ENCODE measurements around the gene TAX1BP3. TPM values are rescaled to one million over a fixed set of nuclear protein-coding genes. Genes with fewer than 3 reads are reported as not detected.

Gene TAX1BP3
- total and polyA plus RNA-seq, 2 of the 13 experiments (the other 11 are each of a cell fraction or from before 2014, with no cell fraction given) = 16.7 to 45.1 TPM

DNA sequence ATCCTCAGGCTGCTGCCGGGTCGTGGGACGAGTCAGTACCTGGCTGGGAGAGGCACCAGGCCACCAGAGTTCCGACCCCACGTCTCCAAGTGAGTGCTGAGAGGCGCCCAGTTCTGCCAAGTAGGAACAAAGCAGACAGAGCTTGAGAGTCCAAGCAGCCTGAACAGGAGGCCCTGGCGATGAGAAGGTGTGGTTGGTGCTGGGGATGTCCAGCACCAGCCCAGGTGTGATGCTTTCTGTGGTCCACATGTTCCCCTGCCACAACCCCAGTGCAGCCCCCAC is 10.8 kb downstream of the TAX1BP3 start:
- POLR2A ChIA-PET = interaction anchor here (2.1 to 3.4 kb wide), 2 partner anchors 10 to 21 kb away, joined by 6 to 13 read pairs; partner anchors contain the start of genes CTNS and SHPK
- H3K79me2 ChIP-seq (ENCODE audit: insufficient read depth, low read length) = no peaks in the 10 kb centered on the region
- BruUV-seq (replicated peaks) = no TSS peak

More for the DNA sequence above, 10.8 kb downstream of the TAX1BP3 start:
- no peak overlapping the region for H3K9ac ChIP-seq (ENCODE audit: insufficient read depth, low read depth, low read length)
- no peak overlapping the region for H2AFZ ChIP-seq (ENCODE audit: low read length)
- no peaks in the 10 kb centered on the region for H3K27me3 ChIP-seq (ENCODE audit: control insufficient read depth in 1 of 2, insufficient read depth in 2 of 2, low read length in 2 of 2)
- no peak for TF ChIP-seq ZNF235 (CRISPR knock-in tag; IDR thresholded peaks at IDR 0.05; ENCODE audit: borderline replicate concordance)
- no peak for TF ChIP-seq ZBTB7B (CRISPR knock-in tag; IDR thresholded peaks at IDR 0.05)
- no peak for TF ChIP-seq ATM (IDR thresholded peaks at IDR 0.05; ENCODE audit: borderline replicate concordance)
- TF ChIP-seq ZFP82 (CRISPR knock-in tag; IDR thresholded peaks at IDR 0.05; ENCODE audit: borderline replicate concordance) = no peak
- no peak for TF ChIP-seq NCOA1 (CRISPR knock-in tag; IDR thresholded peaks at IDR 0.05)
- TF ChIP-seq ZNF572 (CRISPR knock-in tag; IDR thresholded peaks at IDR 0.05) = no peak
- TF ChIP-seq, protein P1, sequence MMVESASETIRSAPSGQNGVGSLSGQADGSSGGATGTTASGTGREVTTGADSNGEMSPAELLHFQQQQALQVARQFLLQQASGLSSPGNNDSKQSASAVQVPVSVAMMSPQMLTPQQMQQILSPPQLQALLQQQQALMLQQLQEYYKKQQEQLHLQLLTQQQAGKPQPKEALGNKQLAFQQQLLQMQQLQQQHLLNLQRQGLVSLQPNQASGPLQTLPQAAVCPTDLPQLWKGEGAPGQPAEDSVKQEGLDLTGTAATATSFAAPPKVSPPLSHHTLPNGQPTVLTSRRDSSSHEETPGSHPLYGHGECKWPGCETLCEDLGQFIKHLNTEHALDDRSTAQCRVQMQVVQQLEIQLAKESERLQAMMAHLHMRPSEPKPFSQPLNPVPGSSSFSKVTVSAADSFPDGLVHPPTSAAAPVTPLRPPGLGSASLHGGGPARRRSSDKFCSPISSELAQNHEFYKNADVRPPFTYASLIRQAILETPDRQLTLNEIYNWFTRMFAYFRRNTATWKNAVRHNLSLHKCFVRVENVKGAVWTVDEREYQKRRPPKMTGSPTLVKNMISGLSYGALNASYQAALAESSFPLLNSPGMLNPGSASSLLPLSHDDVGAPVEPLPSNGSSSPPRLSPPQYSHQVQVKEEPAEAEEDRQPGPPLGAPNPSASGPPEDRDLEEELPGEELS (CRISPR knock-in tag; IDR thresholded peaks at IDR 0.05) = no peak
- TF ChIP-seq MTA1 (CRISPR knock-in tag; IDR thresholded peaks at IDR 0.05; ENCODE audit: borderline replicate concordance) = no peak
- TF ChIP-seq, protein P2, sequence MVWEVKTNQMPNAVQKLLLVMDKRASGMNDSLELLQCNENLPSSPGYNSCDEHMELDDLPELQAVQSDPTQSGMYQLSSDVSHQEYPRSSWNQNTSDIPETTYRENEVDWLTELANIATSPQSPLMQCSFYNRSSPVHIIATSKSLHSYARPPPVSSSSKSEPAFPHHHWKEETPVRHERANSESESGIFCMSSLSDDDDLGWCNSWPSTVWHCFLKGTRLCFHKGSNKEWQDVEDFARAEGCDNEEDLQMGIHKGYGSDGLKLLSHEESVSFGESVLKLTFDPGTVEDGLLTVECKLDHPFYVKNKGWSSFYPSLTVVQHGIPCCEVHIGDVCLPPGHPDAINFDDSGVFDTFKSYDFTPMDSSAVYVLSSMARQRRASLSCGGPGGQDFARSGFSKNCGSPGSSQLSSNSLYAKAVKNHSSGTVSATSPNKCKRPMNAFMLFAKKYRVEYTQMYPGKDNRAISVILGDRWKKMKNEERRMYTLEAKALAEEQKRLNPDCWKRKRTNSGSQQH (CRISPR knock-in tag; IDR thresholded peaks at IDR 0.05; ENCODE audit: low read depth) = no peak
- no peak for TF ChIP-seq NR3C1 (CRISPR knock-in tag; IDR thresholded peaks at IDR 0.05)
- TF ChIP-seq, protein P3, sequence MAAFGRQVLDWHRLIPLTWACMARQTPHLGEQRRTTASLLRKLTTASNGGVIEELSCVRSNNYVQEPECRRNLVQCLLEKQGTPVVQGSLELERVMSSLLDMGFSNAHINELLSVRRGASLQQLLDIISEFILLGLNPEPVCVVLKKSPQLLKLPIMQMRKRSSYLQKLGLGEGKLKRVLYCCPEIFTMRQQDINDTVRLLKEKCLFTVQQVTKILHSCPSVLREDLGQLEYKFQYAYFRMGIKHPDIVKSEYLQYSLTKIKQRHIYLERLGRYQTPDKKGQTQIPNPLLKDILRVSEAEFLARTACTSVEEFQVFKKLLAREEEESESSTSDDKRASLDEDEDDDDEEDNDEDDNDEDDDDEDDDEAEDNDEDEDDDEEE (CRISPR knock-in tag; IDR thresholded peaks at IDR 0.05) = no peak
- TF ChIP-seq ZNF333 (CRISPR knock-in tag; IDR thresholded peaks at IDR 0.05; ENCODE audit: borderline replicate concordance) = no peak
- TF ChIP-seq NFIB (CRISPR knock-in tag; IDR thresholded peaks at IDR 0.05; ENCODE audit: borderline replicate concordance) = no peak
- no peak for TF ChIP-seq ZKSCAN5 (CRISPR knock-in tag; IDR thresholded peaks at IDR 0.05)
- no peak for TF ChIP-seq MLLT10 (CRISPR knock-in tag; IDR thresholded peaks at IDR 0.05)
- TF ChIP-seq ZNF777 (CRISPR knock-in tag; IDR thresholded peaks at IDR 0.05) = no peak
- no peak for TF ChIP-seq ZNF879 (CRISPR knock-in tag; IDR thresholded peaks at IDR 0.05)
- TF ChIP-seq ZMAT3 (CRISPR knock-in tag; conservative IDR thresholded peaks at IDR 0.05) = no peak
- TF ChIP-seq, protein P4, sequence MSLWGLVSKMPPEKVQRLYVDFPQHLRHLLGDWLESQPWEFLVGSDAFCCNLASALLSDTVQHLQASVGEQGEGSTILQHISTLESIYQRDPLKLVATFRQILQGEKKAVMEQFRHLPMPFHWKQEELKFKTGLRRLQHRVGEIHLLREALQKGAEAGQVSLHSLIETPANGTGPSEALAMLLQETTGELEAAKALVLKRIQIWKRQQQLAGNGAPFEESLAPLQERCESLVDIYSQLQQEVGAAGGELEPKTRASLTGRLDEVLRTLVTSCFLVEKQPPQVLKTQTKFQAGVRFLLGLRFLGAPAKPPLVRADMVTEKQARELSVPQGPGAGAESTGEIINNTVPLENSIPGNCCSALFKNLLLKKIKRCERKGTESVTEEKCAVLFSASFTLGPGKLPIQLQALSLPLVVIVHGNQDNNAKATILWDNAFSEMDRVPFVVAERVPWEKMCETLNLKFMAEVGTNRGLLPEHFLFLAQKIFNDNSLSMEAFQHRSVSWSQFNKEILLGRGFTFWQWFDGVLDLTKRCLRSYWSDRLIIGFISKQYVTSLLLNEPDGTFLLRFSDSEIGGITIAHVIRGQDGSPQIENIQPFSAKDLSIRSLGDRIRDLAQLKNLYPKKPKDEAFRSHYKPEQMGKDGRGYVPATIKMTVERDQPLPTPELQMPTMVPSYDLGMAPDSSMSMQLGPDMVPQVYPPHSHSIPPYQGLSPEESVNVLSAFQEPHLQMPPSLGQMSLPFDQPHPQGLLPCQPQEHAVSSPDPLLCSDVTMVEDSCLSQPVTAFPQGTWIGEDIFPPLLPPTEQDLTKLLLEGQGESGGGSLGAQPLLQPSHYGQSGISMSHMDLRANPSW (CRISPR knock-in tag; IDR thresholded peaks at IDR 0.05; ENCODE audit: borderline replicate concordance) = no peak
- H3K9me3 ChIP-seq (ENCODE audit: low read length) = no peaks in the 10 kb centered on the region
- no peaks in the 10 kb centered on the region; a peak in 1 of 5 replicates for H3K36me3 ChIP-seq (replicated peaks in 1 of 2; ENCODE audit: control insufficient read depth in 1 of 2, insufficient read depth in 2 of 2, low read length in 2 of 2)
- CTCF ChIA-PET (ENCODE audit: low intra/inter-chr PET ratio, low total read pairs) = no interaction called here
- no peak overlapping the region for H3K4me2 ChIP-seq (ENCODE audit: low read depth, low read length)
- H3K4me3 ChIP-seq (replicated peaks in 1 of 3; ENCODE audit: insufficient read depth in 1 of 3, low read depth in 2 of 3, low read length in 3 of 3) = no peak overlapping the region
- H3K4me1 ChIP-seq (ENCODE audit: insufficient read depth, low read length) = peaks cover 24% of the 10 kb centered on the region
- H3K27ac ChIP-seq (ENCODE audit: extremely low read length, insufficient read depth, low read length) = no peak overlapping the region
- in situ Hi-C loops (cut with HindIII; ENCODE audit: extremely low pct_ligation_motif_present, low pct_unique_long_range_greater_than_20kb) = no loop called here
- FAIRE-seq (no peak), ATAC-seq (no peak), DNase-seq (ENCODE audit: low spot score) (no peak)
- WGBS (ENCODE audit: low lambda C conversion rate) = no CpG with 5 or more reads among the region's 7 CpGs
- intact Hi-C loops (cut with micrococcal nuclease; ENCODE audit: unreplicated experiment) = no loop called here
- no peaks in the 10 kb centered on the region for H4K20me1 ChIP-seq (ENCODE audit: insufficient read depth, low read length)
